COLO668 (cell line): ENCODE data around the gene CSF3R.

Source experiments
- DNase-seq: peaks from one replicate; lab custom pipeline; 2025; ENCODE audit not compliant: unreplicated experiment; lab: John Stamatoyannopoulos, UW

Gene CSF3R

GRCh38 chr1:36482724-36483388 is at the start of gene CSF3R:
Gene CSF3R (minus strand): TSS chr1:36482913. CDS start chr1:36479496, 3,417 bp downstream.
- DNase-seq: no peak

DNA sequence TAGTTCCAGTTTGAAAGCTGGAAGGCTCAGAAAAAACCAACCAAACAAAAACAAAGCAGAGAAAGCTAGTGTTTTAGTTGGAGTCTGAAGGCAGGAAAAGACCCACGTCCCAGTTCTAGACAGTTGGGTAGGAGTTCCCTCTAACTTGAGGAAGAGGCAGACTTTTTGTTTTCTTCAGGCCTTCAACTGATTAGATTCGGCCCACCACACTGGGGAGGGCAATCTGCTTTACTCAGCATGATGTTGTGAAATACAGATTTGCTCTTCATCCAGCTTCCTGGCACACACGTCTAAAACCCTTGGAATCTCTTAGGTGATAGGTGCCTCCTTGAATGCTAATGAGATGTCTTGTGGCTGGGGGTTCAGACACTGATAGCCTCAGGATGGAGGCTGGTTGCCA is 49.1 kb upstream of the CSF3R start:
- no peak for DNase-seq

GRCh38 chr1:36530791-36531190 is 48.1 kb upstream of the CSF3R start:
- DNase-seq: no peak

GRCh38 chr1:36530261-36530660 is 47.5 kb upstream of the CSF3R start:
- DNase-seq: no peak

DNA sequence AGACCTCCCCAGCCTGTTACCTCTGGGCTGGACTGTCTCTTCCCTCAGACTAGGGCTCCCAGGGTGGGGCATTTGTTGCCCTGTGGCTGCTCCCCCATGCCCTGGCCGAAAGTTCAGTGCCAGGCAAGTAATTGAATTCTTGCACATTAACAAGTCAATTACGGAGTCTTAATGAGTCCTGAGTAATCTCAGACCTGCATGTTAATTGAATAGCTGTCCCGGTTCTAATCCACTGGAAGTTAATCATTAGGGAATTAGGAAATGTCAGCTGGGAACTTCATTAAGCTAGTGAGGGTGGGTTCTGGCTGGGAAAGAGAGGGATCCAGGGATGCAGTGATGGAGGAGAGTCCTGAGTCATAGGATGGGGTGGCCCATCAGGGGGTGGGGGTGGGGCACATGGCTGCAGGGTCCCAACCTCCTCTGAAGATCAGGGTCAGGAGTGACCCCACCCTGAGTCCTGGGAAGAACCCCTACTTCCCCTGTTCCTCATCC is 47.1 kb upstream of the CSF3R start:
- DNase-seq: no peak

DNA sequence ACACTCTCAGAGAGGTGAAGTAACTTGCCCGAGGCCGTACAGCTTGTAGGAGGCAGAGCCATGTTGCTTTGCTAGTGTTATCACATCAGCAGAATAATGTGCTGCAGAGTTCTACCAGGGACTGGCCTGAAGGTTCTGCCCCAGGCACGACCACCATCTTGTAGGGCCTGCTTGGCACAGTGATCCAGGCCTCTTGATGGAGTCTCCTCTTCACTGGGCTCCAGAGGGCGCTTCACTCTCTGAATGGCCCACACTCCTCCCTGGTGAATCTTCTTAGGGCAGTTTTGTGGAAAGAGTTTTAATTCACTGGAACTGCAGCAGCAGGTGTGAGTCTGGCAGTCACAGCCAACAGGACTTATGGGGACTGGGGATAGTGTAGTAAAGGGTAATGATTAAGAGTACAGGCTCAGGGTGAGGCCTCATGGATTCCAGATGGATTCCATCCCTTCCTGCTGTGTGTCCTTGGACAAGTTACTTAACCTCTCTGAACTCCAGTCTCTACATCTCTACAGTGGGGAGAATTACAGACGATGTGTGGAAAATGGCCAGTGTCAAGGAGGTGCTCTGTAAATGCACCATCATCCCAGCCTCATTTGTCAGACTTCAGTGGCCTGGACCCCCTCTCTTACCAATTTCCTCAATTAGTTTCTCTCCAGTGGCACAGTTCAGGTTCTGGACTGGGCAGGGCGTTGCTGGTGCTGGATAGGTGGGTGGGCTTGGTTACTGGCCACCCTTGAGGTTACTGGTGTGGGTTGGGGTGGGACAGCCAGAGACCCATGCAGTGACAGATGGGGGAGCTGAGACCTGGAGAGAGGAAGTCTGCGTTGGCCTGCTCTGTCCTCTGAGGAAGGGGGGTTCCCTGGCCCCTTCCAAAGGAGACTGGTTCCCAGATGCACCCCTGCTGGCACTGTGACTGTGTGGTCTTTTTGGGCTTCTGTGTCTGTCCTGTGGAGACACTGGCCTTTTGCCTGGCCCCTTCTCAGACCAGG is 45.9 kb upstream of the CSF3R start:
- DNase-seq: no peak

GRCh38 chr1:36525166-36525565 is 42.5 kb upstream of the CSF3R start:
- no peak for DNase-seq

GRCh38 chr1:36524359-36525062 is 41.8 kb upstream of the CSF3R start:
- DNase-seq: no peak

DNA sequence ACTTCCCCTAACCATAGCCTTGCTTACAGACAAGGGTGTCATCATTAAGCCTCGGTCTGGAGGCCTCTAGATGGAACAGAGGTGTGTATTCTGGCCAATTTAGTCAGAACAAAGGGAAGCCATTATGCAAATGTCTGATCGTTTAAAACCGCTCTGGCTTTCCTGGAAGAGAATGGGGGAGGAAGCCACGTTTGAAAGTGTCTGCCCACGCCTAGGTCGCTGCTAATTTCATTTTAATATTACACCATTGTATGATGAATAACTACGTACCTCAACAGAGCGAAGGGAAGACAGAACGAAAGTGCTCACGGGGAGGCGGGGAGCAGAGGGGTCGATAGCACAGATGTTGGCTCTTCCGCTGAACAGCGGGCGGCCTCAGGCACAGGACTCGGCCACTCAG is 41.1 kb upstream of the CSF3R start:
- DNase-seq: no peak

GRCh38 chr1:36523230-36523495 is 40.5 kb upstream of the CSF3R start:
- DNase-seq: no peak

DNA sequence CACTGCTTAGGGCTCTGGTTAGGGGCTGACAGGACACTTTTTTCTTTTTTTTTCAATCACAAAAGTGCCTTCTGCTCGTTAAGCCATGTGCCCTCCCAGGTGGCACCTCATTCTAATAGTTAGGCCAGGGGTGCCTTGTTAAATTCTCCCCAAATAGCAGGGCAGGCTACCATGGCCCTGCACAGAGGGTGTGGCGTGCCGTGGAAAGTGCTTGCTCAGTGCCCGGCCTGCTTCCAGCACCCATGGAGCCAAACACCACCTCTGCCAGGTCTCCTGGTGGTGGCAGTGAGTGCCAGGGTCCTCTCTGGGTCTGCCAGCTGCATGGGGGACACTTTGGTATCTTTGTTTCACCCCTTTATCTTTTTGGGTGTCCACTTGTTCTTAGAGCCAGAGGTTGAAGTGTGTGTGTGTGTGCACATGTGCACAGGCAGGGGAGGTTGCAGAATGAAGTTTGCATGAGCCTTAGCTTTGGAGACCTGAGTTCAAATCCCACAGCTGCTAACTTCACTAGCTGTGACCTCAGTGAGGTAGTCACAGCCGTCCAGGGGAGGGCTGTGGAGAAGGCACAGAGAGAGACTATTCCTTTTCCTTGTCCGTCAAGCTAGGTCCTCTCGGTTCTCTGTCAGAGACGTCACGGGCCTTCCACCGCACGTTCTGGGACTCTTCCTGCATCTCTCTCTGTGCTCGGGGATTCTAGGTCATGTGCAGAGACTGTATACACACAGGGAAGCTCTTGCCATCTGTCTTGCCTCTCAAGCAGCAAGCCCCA is 39.9 kb upstream of the CSF3R start:
- no peak for DNase-seq

DNA sequence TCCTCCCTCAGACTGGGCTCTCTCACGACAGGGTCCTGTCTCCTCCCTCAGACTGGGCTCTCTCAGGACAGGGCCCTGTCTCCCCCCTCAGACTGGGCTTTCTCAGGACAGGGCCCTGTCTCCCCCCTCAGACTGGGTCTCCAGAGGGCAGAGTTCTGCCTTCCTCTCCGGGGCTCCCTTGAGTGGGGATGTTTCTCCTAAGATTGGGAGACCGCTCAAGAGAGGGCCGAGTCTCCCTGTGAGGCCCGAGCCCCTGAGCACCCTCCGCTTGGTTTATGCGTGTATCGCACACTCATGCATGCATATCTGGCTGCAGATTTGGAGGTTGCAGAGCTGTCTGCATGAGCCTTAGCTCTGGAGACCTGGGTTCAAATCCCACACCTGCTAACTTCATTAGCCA is 39.3 kb upstream of the CSF3R start:
- DNase-seq: no peak

GRCh38 chr1:36520771-36521420 is 38.2 kb upstream of the CSF3R start:
- no peak for DNase-seq

DNA sequence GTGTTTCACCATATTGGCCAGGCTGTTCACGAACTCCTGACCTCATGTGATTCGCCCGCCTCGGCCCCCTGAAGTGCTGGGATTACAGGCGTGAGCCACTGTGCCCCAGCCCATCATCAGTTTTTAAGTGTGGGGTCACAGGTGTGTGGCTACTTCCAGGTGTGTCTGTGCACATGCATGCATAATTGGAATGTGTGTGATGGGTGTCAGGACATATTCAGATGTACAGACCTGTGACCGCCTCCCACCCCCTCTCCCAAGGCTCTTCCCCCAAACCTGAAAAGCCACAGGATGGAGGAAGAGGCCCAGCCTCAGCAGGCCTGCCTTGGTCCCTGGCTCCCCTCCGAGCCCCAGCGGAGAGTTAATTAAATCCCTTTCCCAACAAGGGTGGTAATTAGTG is 37.3 kb upstream of the CSF3R start:
- DNase-seq: no peak

DNA sequence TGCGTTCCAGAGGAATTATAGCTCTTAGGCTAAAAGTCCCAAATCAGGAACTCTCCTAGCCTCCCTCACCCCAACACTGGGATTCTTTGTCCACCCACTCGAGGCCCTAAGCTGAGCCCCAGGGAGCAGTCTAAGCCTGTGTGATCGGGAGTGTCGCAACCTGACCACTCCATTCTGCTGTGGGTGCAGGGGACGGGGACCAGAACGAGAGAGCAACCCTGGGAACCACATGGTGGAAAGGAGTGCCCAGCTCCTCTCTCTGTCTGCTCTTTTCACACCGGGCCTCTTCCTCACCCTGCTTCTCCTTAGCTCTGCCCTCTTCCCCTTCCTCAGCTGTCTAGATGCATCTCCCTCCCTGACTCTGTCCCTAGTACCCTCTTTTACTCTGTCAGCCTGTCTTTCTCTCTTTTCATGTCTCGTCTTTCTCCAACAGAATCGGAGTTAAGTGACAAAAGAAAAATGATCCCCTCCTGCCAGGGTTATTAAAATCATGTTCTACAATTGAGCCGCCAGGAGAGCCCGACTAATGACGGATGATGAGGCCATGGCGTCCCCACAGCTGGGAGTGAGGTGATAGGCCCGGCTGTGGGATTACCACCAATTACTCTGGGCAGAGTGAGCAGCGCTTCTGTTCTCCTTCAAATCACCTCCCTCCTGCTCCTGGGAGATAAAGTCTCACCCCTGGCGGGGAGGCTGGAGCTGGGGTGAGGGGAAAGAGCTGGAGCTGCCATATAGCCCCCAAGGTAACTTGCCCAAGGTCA is 34.5 kb upstream of the CSF3R start:
- DNase-seq: no peak

DNA sequence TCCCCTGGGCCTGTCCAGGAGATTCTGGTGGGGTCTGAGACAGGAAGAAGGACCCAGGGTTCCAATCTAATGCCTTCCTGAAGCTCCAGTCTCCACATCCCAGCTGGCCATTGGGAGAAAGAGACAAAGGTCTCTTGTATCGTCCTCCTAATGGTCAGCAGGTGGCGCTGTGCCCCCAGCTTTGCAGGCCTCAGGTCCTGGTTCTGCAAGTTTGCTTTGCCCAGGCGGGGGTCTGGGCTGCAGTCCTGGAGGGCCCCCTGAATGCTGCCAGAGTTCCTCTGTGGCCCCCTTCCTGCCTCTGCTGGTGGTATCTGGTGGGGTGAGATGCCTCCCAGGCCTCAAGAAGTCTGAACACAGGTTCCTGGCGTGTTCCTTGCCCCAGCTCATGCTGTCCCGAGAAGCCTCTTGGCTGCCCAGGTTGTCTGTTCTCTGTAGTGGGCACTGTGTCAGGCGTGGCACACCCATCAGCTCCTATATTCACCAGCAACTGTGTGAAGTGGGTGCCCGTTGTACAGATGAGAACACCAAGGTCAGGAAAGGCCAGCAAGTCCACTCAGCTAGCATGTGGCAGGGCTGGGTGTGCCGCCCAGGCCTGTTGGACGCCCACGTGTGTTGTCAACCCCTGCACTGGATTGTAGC is 33.8 kb upstream of the CSF3R start:
- DNase-seq: peak; percentile 81

- no peak for DNase-seq
Measured at GRCh38 chr1:36515315-36516138, 32.8 kb upstream of the CSF3R start.

DNA sequence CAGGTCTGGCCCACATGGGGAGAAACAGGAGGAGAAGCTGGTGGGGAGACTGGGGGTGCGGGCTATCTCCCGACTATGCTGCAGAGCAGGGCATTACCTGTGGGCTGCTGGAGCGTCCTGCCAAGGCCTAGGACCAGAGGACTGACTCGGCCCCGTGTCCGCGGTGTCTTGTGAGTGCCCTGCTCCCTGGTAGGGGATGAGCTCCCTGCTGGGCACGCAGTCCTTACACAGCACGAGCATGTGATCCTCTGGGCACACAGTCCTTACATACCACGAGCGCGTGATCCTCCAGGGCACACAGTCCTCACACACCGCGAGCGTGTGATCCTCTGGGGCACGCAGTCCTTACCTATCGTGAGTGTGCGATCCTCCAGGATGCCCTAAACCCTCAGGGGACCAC is 31.8 kb upstream of the CSF3R start:
- no peak for DNase-seq
